ENCODE data around the gene HABP4.

Gene HABP4

DNA sequence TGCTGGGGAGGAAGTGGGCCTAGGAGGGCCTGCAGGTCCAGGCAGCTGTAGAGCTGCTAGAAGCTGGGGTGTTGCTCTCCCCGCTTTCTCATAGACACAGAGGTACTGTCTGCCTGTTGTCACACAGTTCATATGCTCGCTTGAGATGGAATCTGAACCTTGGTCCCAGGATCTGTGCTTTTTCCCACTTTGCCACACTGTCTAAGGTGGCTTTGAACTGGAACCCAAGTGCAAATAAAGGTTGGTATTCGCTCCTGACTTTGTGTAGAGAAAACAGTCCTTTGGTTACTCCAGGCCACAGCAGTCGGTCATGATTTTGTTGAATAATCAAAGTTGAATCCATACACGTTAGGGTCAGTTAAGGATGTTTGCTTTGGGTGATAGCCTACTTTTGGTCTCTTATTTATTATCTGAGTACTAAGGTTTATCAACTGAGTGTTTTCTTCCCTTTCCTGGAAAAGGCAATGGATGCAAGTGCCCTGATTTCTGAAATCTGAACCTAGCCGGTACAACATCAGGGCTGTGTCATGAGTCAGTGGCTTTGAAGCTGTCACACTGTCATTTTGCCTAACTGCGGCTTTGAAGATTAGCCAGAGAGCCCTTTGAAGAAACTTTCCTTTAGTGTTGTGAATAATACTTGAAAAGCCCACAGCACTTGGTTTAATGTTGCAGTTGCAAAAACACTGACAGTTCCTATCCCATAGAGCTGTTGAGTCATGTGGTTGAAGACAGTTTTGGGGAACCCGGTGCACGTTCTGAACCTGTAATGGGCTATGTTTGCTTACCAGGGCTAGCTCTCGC lies 41.3 kb downstream of the HABP4 start:
- Histone ChIP-seq H3K4me1 (ENCODE audit: insufficient read depth, low read length) (peaks cover 4% of the 10 kb centered on the region; the same call in 1 of the 2 replicates), H3K9me3 (ENCODE audit: insufficient read depth, low read depth, low read length) (no peaks in the 10 kb centered on the region), H3K9ac (ENCODE audit: low read depth, low read length) (no peak overlapping the region), H3K27me3 (ENCODE audit: insufficient read depth, low read length) (no peaks in the 10 kb centered on the region), H3K4me3 (ENCODE audit: low read length) (no peak overlapping the region), H3K36me3 (ENCODE audit: insufficient read depth, low read length) (peaks cover 48% of the 10 kb centered on the region), H3K27ac (ENCODE audit: low read depth, low read length) (no peak overlapping the region)
- WGBS, result 92% methylated on average over 10 of the region's 10 CpGs

DNA sequence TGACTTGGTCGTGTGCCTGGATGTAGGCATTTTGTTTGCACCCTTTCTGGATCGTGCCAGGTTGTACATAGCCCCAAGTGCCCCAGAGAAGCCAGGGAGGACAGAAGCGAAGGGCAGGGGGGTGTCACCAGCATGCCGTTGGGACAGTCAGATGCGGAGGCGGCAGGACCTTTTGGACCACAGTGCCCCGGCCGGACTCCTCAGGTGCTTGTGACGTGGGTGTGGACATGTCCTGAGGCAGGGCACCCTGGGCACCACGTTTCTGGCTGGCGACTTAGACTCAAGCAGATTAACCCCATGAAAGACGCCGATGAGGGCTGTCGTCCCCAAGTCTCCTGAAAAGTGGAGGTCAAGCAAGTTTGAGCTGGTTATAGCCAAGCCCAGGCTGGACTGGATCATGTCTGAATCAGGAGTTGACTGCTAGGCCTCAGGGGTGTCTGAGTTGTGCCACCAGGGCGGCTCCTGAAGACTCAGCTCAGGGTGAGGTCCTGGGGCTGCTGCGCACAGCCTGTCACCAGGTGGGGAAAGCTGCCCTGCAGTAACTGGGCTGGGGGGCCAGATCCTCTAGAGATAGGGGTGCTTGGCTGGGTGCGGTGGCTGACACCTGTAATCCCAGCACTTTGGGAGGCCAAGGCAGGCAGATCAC lies 42.0 kb downstream of the HABP4 start:
- peaks cover 43% of the 10 kb centered on the region for H3K36me3 ChIP-seq (ENCODE audit: insufficient read depth, low read length)
- H3K4me1 ChIP-seq (ENCODE audit: insufficient read depth, low read length), result peaks cover 4% of the 10 kb centered on the region; the same call in 1 of the 2 replicates
- H3K9ac ChIP-seq (ENCODE audit: low read depth, low read length), result no peak overlapping the region
- no peaks in the 10 kb centered on the region for H3K27me3 ChIP-seq (ENCODE audit: insufficient read depth, low read length)
- H3K27ac ChIP-seq (ENCODE audit: low read depth, low read length), result no peak overlapping the region
- H3K9me3 ChIP-seq (ENCODE audit: insufficient read depth, low read depth, low read length), result no peaks in the 10 kb centered on the region
- H3K4me3 ChIP-seq (ENCODE audit: low read length), result no peak overlapping the region
- WGBS, result 95% methylated on average over 17 of the region's 17 CpGs

DNA sequence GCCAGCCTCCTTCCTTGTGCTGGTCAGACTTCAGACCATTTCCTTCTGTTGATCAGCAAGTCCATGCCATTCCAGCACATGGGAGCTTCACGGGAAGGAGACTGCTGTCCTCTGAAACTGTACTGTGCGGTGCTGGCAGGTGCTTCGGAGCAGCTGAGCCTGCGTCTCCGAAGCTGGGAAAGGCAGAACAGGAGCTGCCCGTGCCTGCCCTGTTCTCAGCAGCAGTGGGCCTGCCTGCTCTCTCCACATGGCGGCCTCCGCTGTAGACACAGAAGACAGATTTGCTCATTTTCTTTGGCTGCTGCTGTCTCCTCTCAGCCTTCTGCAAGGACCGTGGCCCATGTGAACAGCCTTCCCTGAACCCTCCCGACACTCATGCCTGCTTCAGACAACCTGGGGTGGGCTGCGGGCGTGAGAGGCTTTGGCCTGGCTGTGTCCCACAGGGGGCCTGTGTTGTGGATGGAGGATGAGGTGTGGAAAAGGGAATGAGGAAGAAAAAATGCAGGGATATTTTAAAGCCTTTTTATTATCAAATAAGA lies 43.1 kb downstream of the HABP4 start:
- Histone ChIP-seq H3K9me3 (ENCODE audit: insufficient read depth, low read depth, low read length) (no peaks in the 10 kb centered on the region), H3K4me3 (ENCODE audit: low read length) (no peak overlapping the region), H3K9ac (ENCODE audit: low read depth, low read length) (no peak overlapping the region), H3K27ac (ENCODE audit: low read depth, low read length) (no peak overlapping the region), H3K27me3 (ENCODE audit: insufficient read depth, low read length) (no peaks in the 10 kb centered on the region), H3K36me3 (ENCODE audit: insufficient read depth, low read length) (peaks cover 33% of the 10 kb centered on the region), H3K4me1 (ENCODE audit: insufficient read depth, low read length) (peaks cover 4% of the 10 kb centered on the region; the same call in 1 of the 2 replicates)
- 92% methylated on average over 12 of the region's 12 CpGs for WGBS

DNA sequence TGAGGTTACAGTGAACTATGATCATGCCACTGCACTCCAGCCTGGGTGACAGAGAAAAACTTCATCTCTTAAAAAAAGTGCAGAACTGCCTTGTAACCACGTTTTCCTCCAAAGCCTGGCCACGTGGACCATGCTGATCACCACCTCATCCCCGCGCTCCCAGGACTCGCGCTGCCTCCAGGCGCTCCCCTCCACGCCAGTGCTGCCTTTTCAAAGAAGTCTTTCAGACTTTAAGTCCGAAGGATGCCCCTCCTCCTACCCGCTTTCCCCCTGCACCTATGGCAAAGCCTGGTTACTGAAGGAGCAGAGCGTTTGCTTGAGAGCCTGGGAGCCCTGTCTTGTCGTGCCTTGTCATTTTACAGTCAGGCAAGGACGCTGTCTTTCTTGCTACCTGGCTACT lies 43.8 kb downstream of the HABP4 start:
- Histone ChIP-seq H3K4me1 (ENCODE audit: insufficient read depth, low read length) (peaks cover 4% of the 10 kb centered on the region; the same call in 1 of the 2 replicates), H3K27ac (ENCODE audit: low read depth, low read length) (no peak overlapping the region), H3K36me3 (ENCODE audit: insufficient read depth, low read length) (peaks cover 26% of the 10 kb centered on the region), H3K4me3 (ENCODE audit: low read length) (no peak overlapping the region), H3K27me3 (ENCODE audit: insufficient read depth, low read length) (no peaks in the 10 kb centered on the region), H3K9ac (ENCODE audit: low read depth, low read length) (no peak overlapping the region), H3K9me3 (ENCODE audit: insufficient read depth, low read depth, low read length) (no peaks in the 10 kb centered on the region)
- WGBS, result 86% methylated on average over 13 of the region's 13 CpGs

DNA sequence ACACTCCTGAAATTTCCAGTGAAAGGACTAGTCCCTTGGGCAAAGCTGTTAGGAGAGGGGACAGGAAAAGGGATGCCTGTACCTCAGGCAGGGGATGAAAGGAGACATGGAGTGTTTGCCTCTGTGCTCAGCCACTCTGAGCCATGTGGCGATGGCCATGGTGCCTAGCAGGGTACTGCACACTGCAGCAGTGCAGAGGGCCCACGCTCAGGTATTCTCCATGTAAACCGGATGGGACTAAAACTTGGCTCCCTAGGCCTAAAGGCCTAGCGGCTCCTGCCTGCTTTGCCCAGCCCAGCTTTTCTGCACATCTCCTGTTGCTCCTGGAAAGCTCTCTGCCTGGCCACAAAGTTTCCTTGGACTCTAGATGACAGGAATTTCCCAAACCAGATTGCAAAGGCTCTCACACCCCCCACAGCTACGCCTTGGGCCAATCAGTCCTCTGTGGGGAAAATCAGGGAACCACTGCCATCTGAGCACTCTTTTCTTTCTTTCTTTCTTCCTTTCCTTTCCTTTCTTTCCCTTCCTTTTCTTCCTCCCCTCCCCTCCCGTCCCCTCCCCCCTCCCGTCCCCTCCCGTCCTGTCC lies 44.3 kb downstream of the HABP4 start:
- Histone ChIP-seq H3K4me3 (ENCODE audit: low read length) (no peak overlapping the region), H3K27ac (ENCODE audit: low read depth, low read length) (no peak overlapping the region), H3K36me3 (ENCODE audit: insufficient read depth, low read length) (peaks cover 25% of the 10 kb centered on the region), H3K27me3 (ENCODE audit: insufficient read depth, low read length) (no peaks in the 10 kb centered on the region), H3K9ac (ENCODE audit: low read depth, low read length) (no peak overlapping the region), H3K4me1 (ENCODE audit: insufficient read depth, low read length) (peaks cover 4% of the 10 kb centered on the region; the same call in 1 of the 2 replicates), H3K9me3 (ENCODE audit: insufficient read depth, low read depth, low read length) (no peaks in the 10 kb centered on the region)
- 91% methylated on average over 5 of the region's 8 CpGs for WGBS

DNA sequence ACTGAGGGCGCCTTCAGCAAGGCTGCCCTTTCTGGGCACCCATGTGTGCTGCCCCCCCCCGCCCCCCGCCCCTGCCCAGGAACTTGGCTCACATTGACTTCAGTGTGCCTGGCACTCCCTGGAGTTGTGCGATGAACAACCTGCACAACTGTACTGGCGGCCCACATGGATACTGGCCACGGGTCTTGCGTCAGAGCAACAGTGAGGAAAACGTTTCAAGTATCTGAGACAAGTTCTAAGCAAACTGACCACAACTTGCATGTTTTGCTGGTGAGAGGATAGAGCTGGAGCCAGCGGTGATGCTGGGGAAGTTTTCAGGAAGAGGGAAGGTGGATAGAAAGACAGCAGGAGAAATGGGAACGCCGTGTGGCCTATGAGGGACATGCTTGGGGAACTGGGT lies 45.4 kb downstream of the HABP4 start:
- 93% methylated on average over 11 of the region's 11 CpGs for WGBS
- no peak overlapping the region for H3K4me3 ChIP-seq (ENCODE audit: low read length)
- no peak overlapping the region for H3K27ac ChIP-seq (ENCODE audit: low read depth, low read length)
- peaks cover 4% of the 10 kb centered on the region; the same call in 1 of the 2 replicates for H3K4me1 ChIP-seq (ENCODE audit: insufficient read depth, low read length)
- no peaks in the 10 kb centered on the region for H3K27me3 ChIP-seq (ENCODE audit: insufficient read depth, low read length)
- H3K36me3 ChIP-seq (ENCODE audit: insufficient read depth, low read length), result peaks cover 16% of the 10 kb centered on the region
- no peaks in the 10 kb centered on the region for H3K9me3 ChIP-seq (ENCODE audit: insufficient read depth, low read depth, low read length)
- no peak overlapping the region for H3K9ac ChIP-seq (ENCODE audit: low read depth, low read length)

DNA sequence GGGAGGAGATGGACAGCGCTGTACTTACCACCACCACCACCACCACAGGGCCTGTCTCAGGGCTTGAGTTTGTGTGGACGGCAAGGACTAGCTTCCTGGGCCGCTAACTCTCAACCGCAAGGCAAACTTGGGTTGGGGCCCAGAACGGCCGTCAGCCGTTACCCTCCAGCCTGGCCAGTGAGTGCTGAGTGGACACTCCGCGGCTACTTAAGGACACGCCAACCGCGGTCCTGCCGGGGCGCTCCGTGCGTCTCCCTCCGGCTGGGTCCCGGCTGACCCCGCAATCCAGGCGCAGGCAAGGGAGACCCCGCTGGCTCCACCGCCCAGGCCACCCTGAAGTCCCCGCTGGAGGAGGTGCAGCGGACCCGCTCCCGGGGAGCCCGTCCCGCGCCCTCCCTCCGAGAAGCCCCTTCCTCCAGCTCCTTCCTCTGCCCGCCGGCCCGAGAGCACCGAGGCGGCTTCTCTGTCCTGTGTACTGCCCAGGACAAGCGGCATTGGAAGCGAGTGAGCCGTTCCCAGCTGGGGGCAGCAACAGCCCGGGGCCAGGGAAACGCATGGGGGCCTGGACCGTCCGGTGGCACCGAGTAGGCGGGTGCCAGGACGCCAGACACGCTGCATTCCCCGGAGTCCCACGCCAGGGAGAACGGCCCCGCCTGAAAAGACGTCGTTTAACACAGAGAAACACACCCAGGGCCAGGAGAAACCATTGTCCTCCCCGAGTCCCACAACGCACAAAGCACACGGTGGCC lies 46.6 kb downstream of the HABP4 start:
- WGBS, result 96% methylated on average over 55 of the region's 55 CpGs
- no peaks in the 10 kb centered on the region for H3K27me3 ChIP-seq (ENCODE audit: insufficient read depth, low read length)

DNA sequence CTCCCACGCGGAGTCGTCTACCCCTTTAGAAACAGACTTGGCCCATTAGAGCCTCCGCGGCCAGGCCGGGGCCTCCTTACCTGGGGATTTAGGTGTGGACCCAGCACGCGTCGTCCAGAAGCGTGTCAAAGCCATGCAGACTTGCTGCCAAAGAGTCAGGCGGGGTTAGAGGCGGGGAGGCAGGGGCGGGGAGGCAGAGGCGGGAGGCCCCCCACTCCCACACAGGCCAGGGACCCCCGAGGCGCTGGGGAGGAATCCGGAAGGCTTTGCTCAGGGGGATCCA lies 47.1 kb downstream of the HABP4 start:
- no peaks in the 10 kb centered on the region for H3K9me3 ChIP-seq (ENCODE audit: insufficient read depth, low read depth, low read length)

More for the DNA sequence above, 46.6 kb downstream of the HABP4 start:
- peaks cover 4% of the 10 kb centered on the region for H3K36me3 ChIP-seq (ENCODE audit: insufficient read depth, low read length)
- H3K9ac ChIP-seq (ENCODE audit: low read depth, low read length), result no peak overlapping the region
- H3K9me3 ChIP-seq (ENCODE audit: insufficient read depth, low read depth, low read length), result no peaks in the 10 kb centered on the region
- peaks cover 5% of the 10 kb centered on the region; the same call in 1 of the 2 replicates for H3K4me1 ChIP-seq (ENCODE audit: insufficient read depth, low read length)
- no peak overlapping the region for H3K4me3 ChIP-seq (ENCODE audit: low read length)
- no peak overlapping the region for H3K27ac ChIP-seq (ENCODE audit: low read depth, low read length)

DNA sequence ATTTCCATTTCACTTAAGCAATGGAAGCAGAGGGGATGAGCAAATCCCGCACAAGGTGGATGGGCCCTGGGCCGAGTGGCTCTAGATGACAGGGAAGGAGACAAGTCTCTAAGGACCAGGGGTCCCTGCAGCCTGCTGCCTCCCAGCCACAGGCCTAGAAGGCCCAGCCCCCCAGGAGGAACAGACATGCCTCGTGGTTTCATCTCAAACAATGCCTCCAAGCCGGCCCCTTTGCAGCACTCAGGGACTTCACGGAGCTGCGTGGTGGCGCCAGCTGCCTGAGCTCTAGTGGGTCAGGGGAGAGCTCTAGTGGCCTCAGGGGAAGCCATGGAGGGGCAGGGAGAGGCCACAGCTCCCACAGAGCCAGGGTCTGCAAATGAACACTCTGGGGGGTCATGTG lies 48.8 kb downstream of the HABP4 start:
- H3K4me3 ChIP-seq (ENCODE audit: low read length), result no peak overlapping the region
- WGBS, result 84% methylated on average over 7 of the region's 7 CpGs
- peaks cover 24% of the 10 kb centered on the region for H3K4me1 ChIP-seq (ENCODE audit: insufficient read depth, low read length)
- no peaks in the 10 kb centered on the region for H3K9me3 ChIP-seq (ENCODE audit: insufficient read depth, low read depth, low read length)
- H3K27me3 ChIP-seq (ENCODE audit: insufficient read depth, low read length), result no peaks in the 10 kb centered on the region
- H3K27ac ChIP-seq (ENCODE audit: low read depth, low read length), result no peak overlapping the region
- no peak overlapping the region for H3K9ac ChIP-seq (ENCODE audit: low read depth, low read length)
- 0 out of 2 replicates have a peak, but pooled peaks cover 2% of the 10 kb centered on the region for H3K36me3 ChIP-seq (ENCODE audit: insufficient read depth, low read length)

More for the DNA sequence above, 47.1 kb downstream of the HABP4 start:
- H3K4me3 ChIP-seq (ENCODE audit: low read length), result no peak overlapping the region
- peaks cover 2% of the 10 kb centered on the region; the same call in 1 of the 2 replicates for H3K36me3 ChIP-seq (ENCODE audit: insufficient read depth, low read length)
- H3K27ac ChIP-seq (ENCODE audit: low read depth, low read length), result no peak overlapping the region
- no peak overlapping the region for H3K9ac ChIP-seq (ENCODE audit: low read depth, low read length)
- H3K27me3 ChIP-seq (ENCODE audit: insufficient read depth, low read length), result no peaks in the 10 kb centered on the region
- H3K4me1 ChIP-seq (ENCODE audit: insufficient read depth, low read length), result peaks cover 10% of the 10 kb centered on the region; the same call in 1 of the 2 replicates
- 95% methylated on average over 17 of the region's 17 CpGs for whole genome bisulfite sequencing

DNA sequence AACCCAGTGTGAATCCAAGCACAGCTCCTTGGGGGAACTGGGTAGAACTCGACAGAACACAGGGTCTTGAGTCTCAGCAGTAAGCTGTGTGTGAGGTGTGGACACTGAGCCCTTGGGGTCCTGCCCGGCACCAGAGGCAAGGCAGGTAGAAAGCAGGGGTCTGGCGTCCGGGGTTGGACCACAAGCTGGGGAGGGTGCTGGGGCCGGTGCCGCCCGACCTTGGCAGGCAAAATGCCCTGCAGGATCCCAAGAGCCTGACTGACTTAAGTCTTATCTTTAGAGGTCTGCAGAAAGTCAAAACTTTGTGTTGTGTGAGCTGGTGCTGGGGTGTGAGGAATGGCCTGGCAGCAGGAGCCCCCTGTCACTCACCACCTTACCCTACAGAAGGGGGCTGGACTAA lies 49.3 kb downstream of the HABP4 start:
- Histone ChIP-seq H3K36me3 (ENCODE audit: insufficient read depth, low read length) (0 out of 2 replicates have a peak, but pooled peaks cover 2% of the 10 kb centered on the region), H3K4me3 (ENCODE audit: low read length) (no peak overlapping the region), H3K9ac (ENCODE audit: low read depth, low read length) (no peak overlapping the region), H3K27ac (ENCODE audit: low read depth, low read length) (no peak overlapping the region; the same call in 1 of the 2 replicates), H3K9me3 (ENCODE audit: insufficient read depth, low read depth, low read length) (no peaks in the 10 kb centered on the region), H3K27me3 (ENCODE audit: insufficient read depth, low read length) (no peaks in the 10 kb centered on the region), H3K4me1 (ENCODE audit: insufficient read depth, low read length) (peaks cover 22% of the 10 kb centered on the region)
- 87% methylated on average over 7 of the region's 7 CpGs for WGBS
